ENCODE measurements around the gene SNTB2. TPM values are rescaled to one million over a fixed set of nuclear protein-coding genes. Genes with fewer than 3 reads are reported as not detected.
A peak's percentile ranks its signal among the peaks of the same experiment; 100 is the strongest.

SNTB2 gene
- total and polyA plus RNA-seq, 9 of the 15 experiments (the other 6 are each of a cell fraction or from before 2014, with no cell fraction given), result 1.2 to 13.7 (median 5.7) TPM

GRCh38 chr16:69274699-69275235 lies 87.8 kb downstream of the SNTB2 start (continued):
- TF ChIP-seq ZBTB33 (CRISPR knock-in tag; IDR thresholded peaks at IDR 0.05), result no peak
- TF ChIP-seq TAF7 (tag; IDR thresholded peaks at IDR 0.05), result no peak

GRCh38 chr16:69276148-69277115 lies 89.5 kb downstream of the SNTB2 start:
- POLR2A ChIA-PET, result interaction anchor here (0.6 to 1.5 kb wide), 3 partner anchors 9 to 108 kb away, joined by 3 read pairs; no protein-coding TSS in a partner anchor
- no peak for TF ChIP-seq ATF1 (CRISPR knock-in tag; IDR thresholded peaks at IDR 0.05)
- TF ChIP-seq ATF1 (tag; IDR thresholded peaks at IDR 0.05), result no peak
- TF ChIP-seq MXI1 (IDR thresholded peaks at IDR 0.05; ENCODE audit: low read depth, low read length), result no peak
- TF ChIP-seq MAFG (tag; conservative IDR thresholded peaks at IDR 0.05), result no peak
- TF ChIP-seq EP400 (IDR thresholded peaks at IDR 0.05), result no peak
- no peak for TF ChIP-seq NUFIP1 (IDR thresholded peaks at IDR 0.05; ENCODE audit: partially characterized antibody)
- TF ChIP-seq, protein P1, sequence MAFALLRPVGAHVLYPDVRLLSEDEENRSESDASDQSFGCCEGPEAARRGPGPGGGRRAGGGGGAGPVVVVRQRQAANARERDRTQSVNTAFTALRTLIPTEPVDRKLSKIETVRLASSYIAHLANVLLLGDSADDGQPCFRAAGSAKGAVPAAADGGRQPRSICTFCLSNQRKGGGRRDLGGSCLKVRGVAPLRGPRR (CRISPR knock-in tag; IDR thresholded peaks at IDR 0.05), result no peak
- TF ChIP-seq, protein P2, sequence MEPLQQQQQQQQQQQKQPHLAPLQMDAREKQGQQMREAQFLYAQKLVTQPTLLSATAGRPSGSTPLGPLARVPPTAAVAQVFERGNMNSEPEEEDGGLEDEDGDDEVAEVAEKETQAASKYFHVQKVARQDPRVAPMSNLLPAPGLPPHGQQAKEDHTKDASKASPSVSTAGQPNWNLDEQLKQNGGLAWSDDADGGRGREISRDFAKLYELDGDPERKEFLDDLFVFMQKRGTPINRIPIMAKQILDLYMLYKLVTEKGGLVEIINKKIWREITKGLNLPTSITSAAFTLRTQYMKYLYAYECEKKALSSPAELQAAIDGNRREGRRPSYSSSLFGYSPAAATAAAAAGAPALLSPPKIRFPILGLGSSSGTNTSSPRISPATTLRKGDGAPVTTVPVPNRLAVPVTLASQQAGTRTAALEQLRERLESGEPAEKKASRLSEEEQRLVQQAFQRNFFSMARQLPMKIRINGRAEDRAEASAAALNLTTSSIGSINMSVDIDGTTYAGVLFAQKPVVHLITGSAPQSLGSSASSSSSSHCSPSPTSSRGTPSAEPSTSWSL (CRISPR knock-in tag; IDR thresholded peaks at IDR 0.05; ENCODE audit: borderline replicate concordance), result no peak
- TF ChIP-seq CHAMP1 (IDR thresholded peaks at IDR 0.05), result no peak

More at GRCh38 chr16:69276148-69277115, 89.5 kb downstream of the SNTB2 start:
- H3K4me3 ChIP-seq, result no peak overlapping the region
- no peaks in the 10 kb centered on the region for H3K27me3 ChIP-seq (ENCODE audit: control insufficient read depth in 2 of 2, insufficient read depth in 2 of 2, low read length in 2 of 2)
- peak; percentile 26 for FAIRE-seq
- ATAC-seq, result no peak
- H3K4me1 ChIP-seq (replicated peaks in 1 of 2; ENCODE audit: control insufficient read depth in 2 of 2, insufficient read depth in 2 of 2, low read length in 2 of 2), result no peaks in the 10 kb centered on the region
- no peaks in the 10 kb centered on the region for H4K20me1 ChIP-seq (replicated peaks; ENCODE audit: control insufficient read depth, insufficient read depth, low read length)
- no peaks in the 10 kb centered on the region; the same call in 1 of the 2 replicates for H3K9me3 ChIP-seq (replicated peaks; ENCODE audit: control insufficient read depth, insufficient read depth, low read depth, low read length)
- CTCF ChIA-PET (ENCODE audit: low intra/inter-chr PET ratio), result no interaction called here
- in situ Hi-C loops (cut with MboI) (no loop called here), intact Hi-C loops (cut with micrococcal nuclease) (no loop called here)
- no peak overlapping the region for H3K4me2 ChIP-seq (ENCODE audit: insufficient read depth, low read length)
- H3K9me1 ChIP-seq (ENCODE audit: control insufficient read depth, insufficient read depth, low read length), result no peaks in the 10 kb centered on the region
- no peak overlapping the region for H3K27ac ChIP-seq (ENCODE audit: extremely low read depth, low read depth, low read length)
- no peaks in the 10 kb centered on the region for H3K36me3 ChIP-seq (ENCODE audit: control insufficient read depth, insufficient read depth, low read length)
- BruUV-seq (replicated peaks), result no TSS peak
- no peak overlapping the region for H2AFZ ChIP-seq (ENCODE audit: low read depth, low read length)
- no peaks in the 10 kb centered on the region for H3K79me2 ChIP-seq (ENCODE audit: control insufficient read depth, insufficient read depth, low read length)
- WGBS (ENCODE audit: insufficient coverage, low coverage, missing lambda C conversion rate), result 67% methylated on average over 7 of the region's 7 CpGs
- DNase-seq (ENCODE audit: extremely low read depth in 1 of 4, low spot score in 3 of 4), result no peak
- H3K9ac ChIP-seq (ENCODE audit: insufficient read depth in 1 of 2, low read depth in 2 of 2, low read length in 2 of 2), result no peak overlapping the region

Data from K562 (cell line).